SK-N-SH (cell line): ENCODE data around the gene SOX21. TPM values are rescaled to one million over a fixed set of nuclear protein-coding genes. Genes with fewer than 3 reads are reported as not detected.
"Not testable (repeated sequence)": the region's sequence is repeated elsewhere in the genome, so short reads cannot be mapped to it uniquely, and the experiment has no call there.

Source experiments
- CTCF ChIA-PET: fragments of 300-600, 350-600 bp; formaldehyde crosslinking; extraction: SDS; loops from one replicate; lab custom pipeline; 2021; lab: Yijun Ruan, JAX
- POLR2A ChIA-PET: fragments of 350-600 bp; sonication (Branson Sonifier 250); formaldehyde crosslinking; extraction: SDS; loops from one replicate; lab custom pipeline; 2020; ENCODE audit warnings: antibody characterized with exemption, inconsistent platforms; lab: Yijun Ruan, JAX
- DNase-seq: peaks from one replicate; pipeline ENCODE4 v3.0.0; 2012
- H2AFZ ChIP-seq: fragments of 200-600 bp; sonication (generic); 2 replicates; pipeline ENCODE4 v1.8.1; 2016; ENCODE audit warnings: antibody characterized with exemption, mild to moderate bottlenecking, low read depth
- H3F3A ChIP-seq: fragments of 200-600 bp; sonication (generic); replicated peaks from 2 replicates; pipeline ENCODE3; 2016; ENCODE audit warnings: antibody characterized with exemption, mild to moderate bottlenecking; ENCODE audit not compliant: insufficient read depth
- H3K27ac ChIP-seq, 2 experiments: fragments of 200-500 bp in 1 of 2; fragments of 200-600 bp in 1 of 2; sonication (Bioruptor generic) in 1 of 2; sonication (generic), shearing (Covaris generic) in 1 of 2; 2 replicates each; pipeline versions ENCODE4 v1.5.1 to v1.6.1; 2014 to 2016; ENCODE audit warnings: low read depth in 2 of 2, inconsistent platforms in 1 of 2, low read length in 1 of 2, mild to moderate bottlenecking in 1 of 2, mixed read lengths in 1 of 2
- H3K27me3 ChIP-seq: fragments of 200-600 bp; sonication (generic), shearing (Covaris generic); 2 replicates; pipeline ENCODE4 v1.6.1; 2016; ENCODE audit warnings: mixed run types; ENCODE audit not compliant: insufficient read depth
- H3K36me3 ChIP-seq, 2 experiments: fragments of 200-500 bp in 1 of 2; fragments of 200-600 bp in 1 of 2; sonication (Bioruptor generic) in 1 of 2; sonication (generic) in 1 of 2; replicated peaks in 1 of 2; 2 replicates each; pipeline versions ENCODE3 to v1.5.1; 2014 to 2016; ENCODE audit warnings: low read length in 1 of 2, mild to moderate bottlenecking in 1 of 2; ENCODE audit not compliant: insufficient read depth in 2 of 2, control insufficient read depth in 1 of 2
- H3K4me1 ChIP-seq, 2 experiments: fragments of 200-500 bp in 1 of 2; fragments of 200-600 bp in 1 of 2; sonication (Bioruptor generic) in 1 of 2; sonication (generic), shearing (Covaris generic) in 1 of 2; 2 replicates each; pipeline versions ENCODE4 v1.5.1 to v1.6.1; 2014 to 2016; ENCODE audit warnings: low read depth in 1 of 2, low read length in 1 of 2, mixed run types in 1 of 2; ENCODE audit not compliant: insufficient read depth in 2 of 2, control insufficient read depth in 1 of 2
- H3K4me2 ChIP-seq: fragments of 200-600 bp; sonication (generic), shearing (Covaris generic); 2 replicates; pipeline ENCODE4 v1.6.1; 2017; ENCODE audit warnings: mixed run types
- H3K4me3 ChIP-seq, 2 experiments: fragments of 200-500 bp in 1 of 2; fragments of 200-600 bp in 1 of 2; sonication (Bioruptor generic) in 1 of 2; sonication (generic), shearing (Covaris generic) in 1 of 2; 2 replicates each; pipeline versions ENCODE4 v1.5.1 to v1.8.1; 2014 to 2016; ENCODE audit warnings: low read depth in 2 of 2, inconsistent platforms in 1 of 2, low read length in 1 of 2, mild to moderate bottlenecking in 1 of 2, mixed read lengths in 1 of 2, moderate library complexity in 1 of 2
- H3K79me2 ChIP-seq: fragments of 200-600 bp; sonication (generic); 2 replicates; pipeline ENCODE4 v1.8.1; 2017; ENCODE audit warnings: mild to moderate bottlenecking; ENCODE audit not compliant: insufficient read depth
- H3K9ac ChIP-seq: fragments of 200-600 bp; sonication (generic); 2 replicates; pipeline ENCODE4 v1.6.1; 2017; ENCODE audit warnings: mixed run types
- H3K9me2 ChIP-seq: fragments of 200-600 bp; sonication (generic); 2 replicates; pipeline ENCODE4 v1.6.1; 2017; ENCODE audit warnings: mixed run types
- H3K9me3 ChIP-seq: fragments of 200-600 bp; sonication (generic); 2 replicates; pipeline ENCODE4 v1.6.1; 2017; ENCODE audit warnings: mixed run types, mild to moderate bottlenecking, moderate library complexity
- H4K20me1 ChIP-seq: fragments of 200-600 bp; sonication (generic); 2 replicates; pipeline ENCODE4 v1.6.1; 2017; ENCODE audit warnings: mild to moderate bottlenecking, mixed run types; ENCODE audit not compliant: insufficient read depth
- CHD2 ChIP-seq: fragments of 150-350 bp; IDR thresholded peaks from 2 replicates; pipeline ENCODE4 v1.6.1; 2018; ENCODE audit warnings: low read length; ENCODE audit not compliant: partially characterized antibody
- ELF1 ChIP-seq: IDR thresholded peaks from 2 replicates; pipeline ENCODE4 v1.4.0; 2012
- EZH2phosphoT487 ChIP-seq: fragments of 200-600 bp; sonication (generic); IDR thresholded peaks from 2 replicates; pipeline ENCODE4 v1.6.1; 2017; ENCODE audit warnings: low read depth, mixed run types, mild to moderate bottlenecking, antibody characterized with exemption, moderate library complexity, borderline replicate concordance
- FOSL2 ChIP-seq: IDR thresholded peaks from 2 replicates; pipeline ENCODE4 v1.4.0; 2012; ENCODE audit warnings: low read depth, mild to moderate bottlenecking, moderate library complexity, borderline replicate concordance
- FOXJ3 ChIP-seq: sonication (generic); formaldehyde crosslinking; IDR thresholded peaks from 2 replicates; pipeline ENCODE4 v1.5.1; 2020; ENCODE audit warnings: mild to moderate bottlenecking, missing genetic modification reagents
- FOXM1 ChIP-seq: IDR thresholded peaks from 2 replicates; pipeline ENCODE4 v1.4.0; 2012; ENCODE audit warnings: low read depth, mild to moderate bottlenecking
- GATA2 ChIP-seq: sonication (generic); formaldehyde crosslinking; IDR thresholded peaks from 2 replicates; pipeline ENCODE4 v1.5.0; 2020; ENCODE audit warnings: mild to moderate bottlenecking, missing genetic modification reagents
- JUND ChIP-seq: IDR thresholded peaks from 2 replicates; pipeline ENCODE4 v1.4.0; 2012
- MXI1 ChIP-seq: IDR thresholded peaks from 2 replicates; pipeline ENCODE4 v1.6.1; 2012; ENCODE audit warnings: mild to moderate bottlenecking, low read depth, low read length, improper control_type of control experiment
- POLR2AphosphoS5 ChIP-seq: IDR thresholded peaks from 2 replicates; pipeline ENCODE4 v1.6.1; 2012; ENCODE audit warnings: low read depth, low read length
- RAD21 ChIP-seq: IDR thresholded peaks from 2 replicates; pipeline ENCODE4 v1.6.1; 2012; ENCODE audit warnings: mild to moderate bottlenecking, low read length
- RFX5 ChIP-seq: IDR thresholded peaks from 2 replicates; pipeline ENCODE4 v1.6.1; 2012; ENCODE audit warnings: mild to moderate bottlenecking, improper control_type of control experiment, low read length
- SMC3 ChIP-seq: IDR thresholded peaks from 2 replicates; pipeline ENCODE4 v1.6.1; 2012; ENCODE audit warnings: low read depth, low read length, improper control_type of control experiment
- TEAD4 ChIP-seq: IDR thresholded peaks from 2 replicates; pipeline ENCODE4 v1.4.0; 2012; ENCODE audit warnings: mild to moderate bottlenecking, borderline replicate concordance; ENCODE audit not compliant: insufficient read depth
- USF1 ChIP-seq: IDR thresholded peaks from 2 replicates; pipeline ENCODE4 v1.4.0; 2012; ENCODE audit warnings: low read depth, borderline replicate concordance
- YY1 ChIP-seq: IDR thresholded peaks from 2 replicates; pipeline ENCODE4 v1.4.0; 2012; ENCODE audit warnings: low read depth, mild to moderate bottlenecking
- ZBTB33 ChIP-seq: IDR thresholded peaks from 2 replicates; pipeline ENCODE4 v1.4.0; 2012; ENCODE audit warnings: low read depth, borderline replicate concordance
- WGBS: methylation state at CpG from one replicate; pipeline ENCODE4 v1.1.6; 2017; ENCODE audit warnings: low lambda C conversion rate; 5-methylcytosine and 5-hydroxymethylcytosine counted together
- polyA plus RNA-seq, 3 experiments: library from polyadenylated mRNA; depleted of rRNA; stranded (reverse); fragments of >200 nt; gene quantifications; 2 replicates each; pipeline ENCODE4 v1.2.3, GENCODE V29; 2012
- TF ChIP-seq, protein P1 (sequence below): IDR thresholded peaks from 2 replicates; pipeline ENCODE4 v1.6.1; 2012; ENCODE audit warnings: mild to moderate bottlenecking, low read depth, low read length, moderate library complexity
- TF ChIP-seq, protein P2 (sequence below): IDR thresholded peaks from 2 replicates; pipeline ENCODE4 v1.4.0; 2012; ENCODE audit warnings: low read depth

Gene SOX21
- polyA plus RNA-seq, 1 of the 3 experiments (the other 2 are of a cell fraction): not detected

GRCh38 chr13:94739235-94739634, 26.9 kb upstream of the SOX21 start:
- WGBS: 35% methylated on average over 4 of the region's 4 CpGs
- H3K36me3 ChIP-seq: no peaks in the 10 kb centered on the region
- CTCF ChIA-PET: no interaction called here

DNA sequence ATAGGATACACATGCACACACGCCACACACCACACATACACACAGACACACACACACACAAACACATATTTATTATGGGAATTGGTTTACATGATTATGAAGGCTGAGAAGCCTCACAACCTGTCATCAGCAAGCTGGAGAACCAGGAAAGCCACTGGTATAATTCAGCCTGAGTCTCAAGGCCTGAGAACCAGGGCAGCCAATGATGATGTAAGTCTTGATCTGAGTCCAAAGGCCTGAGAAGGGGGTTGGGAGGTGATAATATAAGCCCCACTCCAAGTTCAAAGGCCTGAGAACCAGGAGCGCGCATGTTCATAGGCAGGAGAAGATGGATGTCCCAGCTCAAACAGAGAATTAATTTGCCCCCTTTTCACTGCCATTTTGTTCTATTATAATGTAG, 18.7 kb upstream of the SOX21 start:
- no peaks in the 10 kb centered on the region for H3F3A ChIP-seq
- DNase-seq: no peak
- no peak overlapping the region for H3K9ac ChIP-seq
- no peak overlapping the region for H3K27ac ChIP-seq
- no peak overlapping the region for H3K4me2 ChIP-seq
- no peaks in the 10 kb centered on the region for H3K9me2 ChIP-seq
- 83% methylated on average over 3 of the region's 3 CpGs for WGBS
- H2AFZ ChIP-seq: no peak overlapping the region
- TF ChIP-seq RAD21 (no peak), EZH2phosphoT487 (no peak), SMC3 (no peak), ELF1 (no peak), FOXM1 (no peak), FOXJ3 (CRISPR knock-in tag) (no peak), CHD2 (no peak), USF1 (no peak), FOSL2 (no peak), RFX5 (no peak), POLR2AphosphoS5 (no peak), MXI1 (no peak), GATA2 (CRISPR knock-in tag) (no peak), ZBTB33 (no peak), JUND (no peak), YY1 (no peak), TEAD4 (no peak)
- TF ChIP-seq, protein P1, sequence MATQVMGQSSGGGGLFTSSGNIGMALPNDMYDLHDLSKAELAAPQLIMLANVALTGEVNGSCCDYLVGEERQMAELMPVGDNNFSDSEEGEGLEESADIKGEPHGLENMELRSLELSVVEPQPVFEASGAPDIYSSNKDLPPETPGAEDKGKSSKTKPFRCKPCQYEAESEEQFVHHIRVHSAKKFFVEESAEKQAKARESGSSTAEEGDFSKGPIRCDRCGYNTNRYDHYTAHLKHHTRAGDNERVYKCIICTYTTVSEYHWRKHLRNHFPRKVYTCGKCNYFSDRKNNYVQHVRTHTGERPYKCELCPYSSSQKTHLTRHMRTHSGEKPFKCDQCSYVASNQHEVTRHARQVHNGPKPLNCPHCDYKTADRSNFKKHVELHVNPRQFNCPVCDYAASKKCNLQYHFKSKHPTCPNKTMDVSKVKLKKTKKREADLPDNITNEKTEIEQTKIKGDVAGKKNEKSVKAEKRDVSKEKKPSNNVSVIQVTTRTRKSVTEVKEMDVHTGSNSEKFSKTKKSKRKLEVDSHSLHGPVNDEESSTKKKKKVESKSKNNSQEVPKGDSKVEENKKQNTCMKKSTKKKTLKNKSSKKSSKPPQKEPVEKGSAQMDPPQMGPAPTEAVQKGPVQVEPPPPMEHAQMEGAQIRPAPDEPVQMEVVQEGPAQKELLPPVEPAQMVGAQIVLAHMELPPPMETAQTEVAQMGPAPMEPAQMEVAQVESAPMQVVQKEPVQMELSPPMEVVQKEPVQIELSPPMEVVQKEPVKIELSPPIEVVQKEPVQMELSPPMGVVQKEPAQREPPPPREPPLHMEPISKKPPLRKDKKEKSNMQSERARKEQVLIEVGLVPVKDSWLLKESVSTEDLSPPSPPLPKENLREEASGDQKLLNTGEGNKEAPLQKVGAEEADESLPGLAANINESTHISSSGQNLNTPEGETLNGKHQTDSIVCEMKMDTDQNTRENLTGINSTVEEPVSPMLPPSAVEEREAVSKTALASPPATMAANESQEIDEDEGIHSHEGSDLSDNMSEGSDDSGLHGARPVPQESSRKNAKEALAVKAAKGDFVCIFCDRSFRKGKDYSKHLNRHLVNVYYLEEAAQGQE: no peak
- TF ChIP-seq, protein P2, sequence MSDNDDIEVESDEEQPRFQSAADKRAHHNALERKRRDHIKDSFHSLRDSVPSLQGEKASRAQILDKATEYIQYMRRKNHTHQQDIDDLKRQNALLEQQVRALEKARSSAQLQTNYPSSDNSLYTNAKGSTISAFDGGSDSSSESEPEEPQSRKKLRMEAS: no peak
- POLR2A ChIA-PET: no interaction called here
- H3K79me2 ChIP-seq: no peaks in the 10 kb centered on the region
- H3K27me3 ChIP-seq: no peaks in the 10 kb centered on the region
- no peaks in the 10 kb centered on the region; the same call in 1 of the 2 replicates for H3K9me3 ChIP-seq
- H3K4me1 ChIP-seq: no peaks in the 10 kb centered on the region
- CTCF ChIA-PET: no interaction called here
- H3K36me3 ChIP-seq: no peaks in the 10 kb centered on the region
- H3K4me3 ChIP-seq: no peak overlapping the region
- H4K20me1 ChIP-seq: no peaks in the 10 kb centered on the region

More at GRCh38 chr13:94739235-94739634, 26.9 kb upstream of the SOX21 start:
- no peak overlapping the region for H2AFZ ChIP-seq
- H3K79me2 ChIP-seq: no peaks in the 10 kb centered on the region
- no peak overlapping the region for H3K27ac ChIP-seq
- no peak overlapping the region for H3K9ac ChIP-seq
- H3F3A ChIP-seq: no peaks in the 10 kb centered on the region
- H3K4me2 ChIP-seq: no peak overlapping the region
- POLR2A ChIA-PET: no interaction called here
- H3K9me3 ChIP-seq: no peaks in the 10 kb centered on the region; the same call in 1 of the 2 replicates
- no peak overlapping the region for H3K4me3 ChIP-seq
- no peaks in the 10 kb centered on the region for H4K20me1 ChIP-seq
- no peak for DNase-seq
- peaks cover 10% of the 10 kb centered on the region; the same call in 1 of the 2 replicates for H3K27me3 ChIP-seq
- H3K9me2 ChIP-seq: no peaks in the 10 kb centered on the region
- TF ChIP-seq FOSL2 (no peak), CHD2 (no peak), JUND (no peak)
- H3K4me1 ChIP-seq: no peaks in the 10 kb centered on the region

DNA sequence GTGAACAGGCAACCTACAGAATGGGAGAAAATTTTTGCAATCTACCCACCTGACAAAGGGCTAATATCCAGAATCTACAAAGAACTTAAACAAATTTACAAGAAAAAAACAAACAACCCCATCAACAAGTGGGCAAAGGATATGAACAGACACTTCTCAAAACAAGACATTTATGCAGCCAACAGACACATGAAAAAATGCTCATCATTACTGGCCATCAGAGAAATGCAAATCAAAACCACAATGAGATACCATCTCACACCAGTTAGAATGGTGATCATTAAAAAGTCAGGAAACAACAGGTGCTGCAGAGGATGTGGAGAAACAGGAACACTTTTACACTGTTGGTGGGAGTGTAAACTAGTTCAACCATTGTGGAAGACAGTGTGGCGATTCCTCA, 17.6 kb upstream of the SOX21 start:
- H3K27me3 ChIP-seq: not testable (repeated sequence)

More for the DNA sequence above, 17.6 kb upstream of the SOX21 start:
- H3F3A ChIP-seq, H3K79me2 ChIP-seq, H3K36me3 ChIP-seq, H3K9ac ChIP-seq, H3K27ac ChIP-seq, H2AFZ ChIP-seq, H4K20me1 ChIP-seq, H3K9me3 ChIP-seq, CTCF ChIA-PET, POLR2A ChIA-PET, H3K4me1 ChIP-seq, H3K9me2 ChIP-seq, H3K4me2 ChIP-seq, DNase-seq, H3K4me3 ChIP-seq: not testable (repeated sequence)
- WGBS: 6% methylated on average over 1 of the region's 1 CpG
